ENCODE results near the gene AMN1. TPM values are rescaled to one million over a fixed set of nuclear protein-coding genes. Genes with fewer than 3 reads are reported as not detected.

Gene AMN1
- total RNA-seq, 1 experiment from 2014 or later = 9.6 TPM

GRCh38 chr12:31633464-31633863 is 95.4 kb downstream of the AMN1 start:
- Histone ChIP-seq H3K4ac (ENCODE audit: low read depth, low read length) (no peak overlapping the region), H3K9ac (ENCODE audit: extremely low read depth, insufficient read length, low read length) (no peak overlapping the region), H3K27ac (ENCODE audit: insufficient read length, low read depth, low read length) (no peak overlapping the region), H3K14ac (ENCODE audit: insufficient read depth, low read length) (no peak overlapping the region), H3K9me3 (ENCODE audit: control insufficient read depth, low read depth, low read length) (no peaks in the 10 kb centered on the region), H4K8ac (replicated peaks; ENCODE audit: insufficient read length, low read depth, low read length) (no peak overlapping the region), H3K79me1 (ENCODE audit: insufficient read depth, low read depth, low read length, poor library complexity, severe bottlenecking) (no peaks in the 10 kb centered on the region), H2BK20ac (ENCODE audit: low read depth, low read length, poor library complexity, severe bottlenecking) (no peak overlapping the region), H3K27me3 (ENCODE audit: insufficient read depth, low read length) (no peaks in the 10 kb centered on the region), H4K5ac (ENCODE audit: insufficient read length, low read depth, low read length) (no peak overlapping the region), H3K4me1 (ENCODE audit: insufficient read depth, low read length) (no peaks in the 10 kb centered on the region), H2BK12ac (ENCODE audit: insufficient read length, low read depth, low read length) (no peak overlapping the region), H4K20me1 (ENCODE audit: control insufficient read depth, insufficient read depth, insufficient read length) (no peaks in the 10 kb centered on the region), H2BK120ac (ENCODE audit: low read depth, low read length, poor library complexity, severe bottlenecking) (no peak overlapping the region), H3K18ac (ENCODE audit: insufficient read length, low read depth, low read length) (no peak overlapping the region), H3K4me2 (ENCODE audit: insufficient read depth, insufficient read length, low read length) (no peak overlapping the region), H3K56ac (ENCODE audit: insufficient read length, low read depth, low read length) (no peak overlapping the region), H4K91ac (ENCODE audit: insufficient read length, low read depth, low read length) (no peak overlapping the region), H2BK15ac (ENCODE audit: low read depth, low read length) (no peak overlapping the region), H3K23me2 (ENCODE audit: insufficient read length, low read depth, low read length, poor library complexity, severe bottlenecking) (no peaks in the 10 kb centered on the region), H2AK5ac (ENCODE audit: insufficient read length, low read length) (no peak overlapping the region), H3T11ph (ENCODE audit: low read length) (no peak overlapping the region), H3K23ac (ENCODE audit: insufficient read length, low read depth, low read length) (no peak overlapping the region), H3K79me2 (ENCODE audit: insufficient read depth, low read length) (no peaks in the 10 kb centered on the region), H2AFZ (ENCODE audit: low read length) (no peak overlapping the region), H2BK5ac (ENCODE audit: insufficient read length, low read length) (no peak overlapping the region)
- H3K4me1 Mint-ChIP-seq = peaks cover 4 to 6% of the 10 kb centered on the region in 2 experiments; a peak in 3 of 4 replicates
- no peak overlapping the region for H3K27ac Mint-ChIP-seq
- no peak overlapping the region for H3K4me3 Mint-ChIP-seq
- no peaks in the 10 kb centered on the region; the same call in 1 of the 2 replicates for H3K27me3 Mint-ChIP-seq (ENCODE audit: low read depth)
- WGBS (ENCODE audit: extremely low coverage, insufficient read length, low lambda C conversion rate) = no CpG with 5 or more reads among the region's 4 CpGs
- DNase-seq = no peak
- H3K9me3 Mint-ChIP-seq = no peaks in the 10 kb centered on the region
- no peak for TF ChIP-seq CTCF (conservative IDR thresholded peaks at IDR 0.05)
- no peaks in the 10 kb centered on the region; a peak in 1 of 7 replicates for H3K36me3 Mint-ChIP-seq (ENCODE audit: insufficient read depth in 1 of 3, low read depth in 3 of 3)

Measured in H9 (cell line).